ENCODE data around the gene LRRC32.

Gene LRRC32

GRCh38 chr11:76706667-76707066 lies 36.1 kb upstream of the LRRC32 start:
- CTCF ChIA-PET: interaction anchor here (1.4 kb wide), 1 partner anchor 15 kb away, joined by 4 read pairs; no protein-coding TSS in a partner anchor
- DNase-seq (ENCODE audit: extremely low spot score): no peak
- POLR2A ChIA-PET: no interaction called here
- TF ChIP-seq CTBP1 (IDR thresholded peaks at IDR 0.05; ENCODE audit: borderline replicate concordance): no peak

- POLR2A ChIA-PET: no interaction called here
- CTCF ChIA-PET: interaction anchor here (0.7 kb wide), 1 partner anchor 986 kb away, joined by 3 read pairs; no protein-coding TSS in a partner anchor
Observed at GRCh38 chr11:76705826-76706225, 35.3 kb upstream of the LRRC32 start.

GRCh38 chr11:76704171-76704948 lies 33.8 kb upstream of the LRRC32 start:
- TF ChIP-seq NFRKB (IDR thresholded peaks at IDR 0.05) (no peak), TARDBP (IDR thresholded peaks at IDR 0.05) (no peak), ELF4 (IDR thresholded peaks at IDR 0.05) (no peak), BHLHE40 (IDR thresholded peaks at IDR 0.05; ENCODE audit: borderline replicate concordance) (no peak), SP1 (IDR thresholded peaks at IDR 0.05) (no peak), SUZ12 (IDR thresholded peaks at IDR 0.05) (no peak), HDGF (IDR thresholded peaks at IDR 0.05; ENCODE audit: borderline replicate concordance) (no peak), LEF1 (IDR thresholded peaks at IDR 0.05; ENCODE audit: borderline replicate concordance) (no peak), FOXA1 (IDR thresholded peaks at IDR 0.05) (no peak), FOXM1 (IDR thresholded peaks at IDR 0.05; ENCODE audit: borderline replicate concordance) (no peak), FOXK2 (IDR thresholded peaks at IDR 0.05) (no peak), ARNT (IDR thresholded peaks at IDR 0.05) (no peak)
- ChIA-PET CTCF (interaction anchor here (1.1 kb wide), 1 partner anchor 17 kb away, joined by 4 read pairs; no protein-coding TSS in a partner anchor), POLR2A (no interaction called here)

More at GRCh38 chr11:76705826-76706225, 35.3 kb upstream of the LRRC32 start:
- no peak for TF ChIP-seq PKNOX1 (IDR thresholded peaks at IDR 0.05)
- TF ChIP-seq ZNF384 (IDR thresholded peaks at IDR 0.05): no peak
- TF ChIP-seq FOXA1 (IDR thresholded peaks at IDR 0.05): no peak
- TF ChIP-seq BHLHE40 (IDR thresholded peaks at IDR 0.05; ENCODE audit: borderline replicate concordance): no peak
- TF ChIP-seq FOXM1 (IDR thresholded peaks at IDR 0.05; ENCODE audit: borderline replicate concordance): no peak
- no peak for TF ChIP-seq TARDBP (IDR thresholded peaks at IDR 0.05)
- TF ChIP-seq CTBP1 (IDR thresholded peaks at IDR 0.05; ENCODE audit: borderline replicate concordance): no peak
- TF ChIP-seq ARNT (IDR thresholded peaks at IDR 0.05): no peak
- TF ChIP-seq SUZ12 (IDR thresholded peaks at IDR 0.05): no peak
- no peak for TF ChIP-seq HDGF (IDR thresholded peaks at IDR 0.05; ENCODE audit: borderline replicate concordance)
- TF ChIP-seq FOXK2 (IDR thresholded peaks at IDR 0.05): no peak
- TF ChIP-seq NFRKB (IDR thresholded peaks at IDR 0.05): no peak
- no peak for TF ChIP-seq ELF4 (IDR thresholded peaks at IDR 0.05)
- TF ChIP-seq LEF1 (IDR thresholded peaks at IDR 0.05; ENCODE audit: borderline replicate concordance): no peak
- TF ChIP-seq L3MBTL2 (conservative IDR thresholded peaks at IDR 0.05): no peak
- TF ChIP-seq SP1 (IDR thresholded peaks at IDR 0.05): no peak
- DNase-seq (ENCODE audit: extremely low spot score): no peak

GRCh38 chr11:76703707-76704106 lies 33.2 kb upstream of the LRRC32 start:
- ChIA-PET POLR2A (no interaction called here), CTCF (interaction anchor here (1.1 kb wide), 1 partner anchor 18 kb away, joined by 4 read pairs; no protein-coding TSS in a partner anchor)
- no peak for DNase-seq (ENCODE audit: extremely low spot score)
- TF ChIP-seq FOXK2 (IDR thresholded peaks at IDR 0.05) (no peak), CTBP1 (IDR thresholded peaks at IDR 0.05; ENCODE audit: borderline replicate concordance) (no peak), TARDBP (IDR thresholded peaks at IDR 0.05) (no peak), SP1 (IDR thresholded peaks at IDR 0.05) (no peak), PKNOX1 (IDR thresholded peaks at IDR 0.05) (no peak), NFRKB (IDR thresholded peaks at IDR 0.05) (no peak), ELF4 (IDR thresholded peaks at IDR 0.05) (no peak), LEF1 (IDR thresholded peaks at IDR 0.05; ENCODE audit: borderline replicate concordance) (no peak), L3MBTL2 (conservative IDR thresholded peaks at IDR 0.05) (no peak), HDGF (IDR thresholded peaks at IDR 0.05; ENCODE audit: borderline replicate concordance) (no peak), BHLHE40 (IDR thresholded peaks at IDR 0.05; ENCODE audit: borderline replicate concordance) (no peak), ZNF384 (IDR thresholded peaks at IDR 0.05) (no peak), FOXA1 (IDR thresholded peaks at IDR 0.05) (no peak), FOXM1 (IDR thresholded peaks at IDR 0.05; ENCODE audit: borderline replicate concordance) (no peak)

More at GRCh38 chr11:76704171-76704948, 33.8 kb upstream of the LRRC32 start:
- no peak for DNase-seq (ENCODE audit: extremely low spot score)

- no peak for DNase-seq (ENCODE audit: extremely low spot score)
- POLR2A ChIA-PET: no interaction called here
- CTCF ChIA-PET: no interaction called here
- TF ChIP-seq BHLHE40 (IDR thresholded peaks at IDR 0.05; ENCODE audit: borderline replicate concordance): no peak
- TF ChIP-seq ARNT (IDR thresholded peaks at IDR 0.05): no peak
- no peak for TF ChIP-seq L3MBTL2 (conservative IDR thresholded peaks at IDR 0.05)
- no peak for TF ChIP-seq LEF1 (IDR thresholded peaks at IDR 0.05; ENCODE audit: borderline replicate concordance)
- no peak for TF ChIP-seq ZNF384 (IDR thresholded peaks at IDR 0.05)
- TF ChIP-seq FOXK2 (IDR thresholded peaks at IDR 0.05): no peak
- no peak for TF ChIP-seq FOXA1 (IDR thresholded peaks at IDR 0.05)
- no peak for TF ChIP-seq TARDBP (IDR thresholded peaks at IDR 0.05)
- no peak for TF ChIP-seq ELF4 (IDR thresholded peaks at IDR 0.05)
- TF ChIP-seq HDGF (IDR thresholded peaks at IDR 0.05; ENCODE audit: borderline replicate concordance): no peak
- no peak for TF ChIP-seq SUZ12 (IDR thresholded peaks at IDR 0.05)
- no peak for TF ChIP-seq SP1 (IDR thresholded peaks at IDR 0.05)
Observed at GRCh38 chr11:76702336-76703128, 32.0 kb upstream of the LRRC32 start.

Data from HEK293T (cell line).